ENCODE data around the gene GALNT12. TPM values are rescaled to one million over a fixed set of nuclear protein-coding genes. Genes with fewer than 3 reads are reported as not detected.

GALNT12 gene
- total and polyA plus RNA-seq, 8 donors: 4.2 to 12.2 (median 9.6) TPM

- Histone ChIP-seq H3K36me3 (no peaks in the 10 kb centered on the region), H3K27me3 (no peaks in the 10 kb centered on the region), H3K4me3 (no peak overlapping the region), H3K4me1 (peaks cover 0 to 8% (median 0%) of the 10 kb centered on the region in 3 donors), H3K9me3 (no peaks in the 10 kb centered on the region), H3K27ac (no peak overlapping the region)
- TF ChIP-seq CTCF (IDR thresholded peaks at IDR 0.05): no peak
- no peak for DNase-seq
- intact Hi-C loops (cut with DNase I): loop anchor here in 2 of 3 donors (5.0 to 10.0 kb wide), 2 partner anchors 150 to 153 kb away; no protein-coding TSS in a partner anchor
- no peak for FAIRE-seq
- ATAC-seq: no peak
- WGBS, 2 donors: 88 to 90% methylated on average over 6 of the region's 6 CpGs
Observed at GRCh38 chr9:98851730-98852459, 44.4 kb downstream of the GALNT12 start.

GRCh38 chr9:98852460-98852734 lies 44.9 kb downstream of the GALNT12 start:
- ATAC-seq (no peak), DNase-seq (no peak), FAIRE-seq (no peak)
- Histone ChIP-seq H3K4me1 (peaks cover 0 to 8% (median 0%) of the 10 kb centered on the region in 3 donors), H3K4me3 (no peak overlapping the region), H3K9me3 (no peaks in the 10 kb centered on the region), H3K27ac (no peak overlapping the region), H3K36me3 (no peaks in the 10 kb centered on the region), H3K27me3 (no peaks in the 10 kb centered on the region)
- WGBS, 2 donors: 65 to 69% methylated on average over 6 of the region's 6 CpGs
- no peak for TF ChIP-seq CTCF (IDR thresholded peaks at IDR 0.05)
- intact Hi-C loops (cut with DNase I): loop anchor here in 2 of 3 donors (5.0 to 10.0 kb wide), 2 partner anchors 150 to 152 kb away; no protein-coding TSS in a partner anchor

GRCh38 chr9:98852961-98853360 lies 45.5 kb downstream of the GALNT12 start:
- DNase-seq (no peak), FAIRE-seq (no peak)

GRCh38 chr9:98854266-98854665 lies 46.8 kb downstream of the GALNT12 start:
- H3K27ac ChIP-seq: no peak overlapping the region
- ATAC-seq: no peak
- intact Hi-C loops (cut with DNase I): loop anchor here in 2 of 3 donors (5.0 to 10.0 kb wide), 2 partner anchors 148 to 151 kb away; no protein-coding TSS in a partner anchor
- no peaks in the 10 kb centered on the region for H3K9me3 ChIP-seq
- no peak overlapping the region for H3K4me3 ChIP-seq
- DNase-seq: no peak
- peaks cover 0 to 5% (median 0%) of the 10 kb centered on the region in 3 donors for H3K4me1 ChIP-seq
- no peak for FAIRE-seq
- H3K36me3 ChIP-seq: no peaks in the 10 kb centered on the region
- 90 to 95% methylated on average over 2 of the region's 2 CpGs for WGBS, 2 donors
- no peaks in the 10 kb centered on the region for H3K27me3 ChIP-seq
- TF ChIP-seq CTCF (IDR thresholded peaks at IDR 0.05): no peak

More at GRCh38 chr9:98852961-98853360, 45.5 kb downstream of the GALNT12 start:
- no peak overlapping the region for H3K27ac ChIP-seq
- WGBS, 2 donors: 95% methylated on average over 2 of the region's 2 CpGs
- H3K36me3 ChIP-seq: no peaks in the 10 kb centered on the region
- H3K4me1 ChIP-seq: peaks cover 0 to 8% (median 0%) of the 10 kb centered on the region in 3 donors
- intact Hi-C loops (cut with DNase I): loop anchor here in 2 of 3 donors (5.0 to 10.0 kb wide), 2 partner anchors 149 to 152 kb away; no protein-coding TSS in a partner anchor
- no peaks in the 10 kb centered on the region for H3K9me3 ChIP-seq
- H3K4me3 ChIP-seq: no peak overlapping the region
- no peaks in the 10 kb centered on the region for H3K27me3 ChIP-seq
- no peak for TF ChIP-seq CTCF (IDR thresholded peaks at IDR 0.05)
- no peak for ATAC-seq

- TF ChIP-seq CTCF (IDR thresholded peaks at IDR 0.05): no peak
- no peak overlapping the region for H3K4me3 ChIP-seq
- 91 to 96% methylated on average over 1 of the region's 1 CpG for WGBS, 2 donors
- H3K9me3 ChIP-seq: no peaks in the 10 kb centered on the region
- ATAC-seq: no peak
- no peak for DNase-seq
- H3K27ac ChIP-seq: no peak overlapping the region
- no peaks in the 10 kb centered on the region for H3K36me3 ChIP-seq
- FAIRE-seq: no peak
- no peaks in the 10 kb centered on the region for H3K27me3 ChIP-seq
- intact Hi-C loops (cut with DNase I): loop anchor here in 1 of 3 donors (10.0 kb wide), 1 partner anchor 149 kb away; no protein-coding TSS in a partner anchor
- H3K4me1 ChIP-seq: no peaks in the 10 kb centered on the region
Observed at GRCh38 chr9:98855592-98855991, 48.1 kb downstream of the GALNT12 start.

Measured in pancreas (tissue), 10 donors.